Skeletal muscle cell (primary cell): ENCODE results near the gene MYOD1.

ENCODE experiments used
- DNase-seq: peaks from one replicate; pipeline ENCODE4 v3.0.0-alpha.2; 2010; ENCODE audit warnings: low read depth
- H3K4me3 ChIP-seq: 2 replicates; pipeline ENCODE4 v1.5.1; 2011; ENCODE audit warnings: low read depth, mild to moderate bottlenecking, control low read depth, low read length, moderate library complexity

MYOD1 gene

GRCh38 chr11:17765356-17766072, 46.1 kb downstream of the MYOD1 start:
- no peak for DNase-seq
- no peak overlapping the region for H3K4me3 ChIP-seq

- DNase-seq: no peak
- no peak overlapping the region for H3K4me3 ChIP-seq
Observed at GRCh38 chr11:17766073-17766359, 46.6 kb downstream of the MYOD1 start.

GRCh38 chr11:17766590-17766989, 47.2 kb downstream of the MYOD1 start:
- H3K4me3 ChIP-seq: no peak overlapping the region
- no peak for DNase-seq

- no peak for DNase-seq
- no peak overlapping the region for H3K4me3 ChIP-seq
Observed at GRCh38 chr11:17767301-17767885, 48.0 kb downstream of the MYOD1 start.

- no peak for DNase-seq
- no peak overlapping the region for H3K4me3 ChIP-seq
Observed at GRCh38 chr11:17767914-17768313, 48.5 kb downstream of the MYOD1 start.

GRCh38 chr11:17768547-17768946, 49.2 kb downstream of the MYOD1 start:
- no peak for DNase-seq
- no peak overlapping the region for H3K4me3 ChIP-seq

- DNase-seq: no peak
- no peak overlapping the region for H3K4me3 ChIP-seq
Observed at GRCh38 chr11:17769218-17769617, 49.8 kb downstream of the MYOD1 start.

GRCh38 chr11:17770048-17770652, 50.8 kb downstream of the MYOD1 start:
- H3K4me3 ChIP-seq: no peak overlapping the region
- no peak for DNase-seq

- no peak for DNase-seq
Observed at GRCh38 chr11:17770917-17771316, 51.5 kb downstream of the MYOD1 start.

GRCh38 chr11:17771415-17771814, 52.0 kb downstream of the MYOD1 start:
- no peak overlapping the region for H3K4me3 ChIP-seq
- DNase-seq: no peak

More at GRCh38 chr11:17770917-17771316, 51.5 kb downstream of the MYOD1 start:
- no peak overlapping the region for H3K4me3 ChIP-seq
